Measurements from ENCODE around the gene MGST1.

- TF ChIP-seq CTCF (optimal IDR thresholded peaks at IDR 0.05 in 1 of 3, IDR thresholded peaks at IDR 0.05 in 1 of 3, conservative IDR thresholded peaks at IDR 0.05 in 1 of 3; ENCODE audit: extremely low read depth in 1 of 3, insufficient read depth in 2 of 3, low read length in 3 of 3) = no peak
- TF ChIP-seq EZH2 (IDR thresholded peaks at IDR 0.05; ENCODE audit: low read length) = no peak
These were observed 11.6 kb upstream of the MGST1 start for GRCh38 chr12:16335838-16336237.
